ENCODE data around the gene CGB7. TPM values are rescaled to one million over a fixed set of nuclear protein-coding genes. Genes with fewer than 3 reads are reported as not detected.

The CGB7 gene
- total RNA-seq, 1 donor from 2014 or later = not detected

DNA sequence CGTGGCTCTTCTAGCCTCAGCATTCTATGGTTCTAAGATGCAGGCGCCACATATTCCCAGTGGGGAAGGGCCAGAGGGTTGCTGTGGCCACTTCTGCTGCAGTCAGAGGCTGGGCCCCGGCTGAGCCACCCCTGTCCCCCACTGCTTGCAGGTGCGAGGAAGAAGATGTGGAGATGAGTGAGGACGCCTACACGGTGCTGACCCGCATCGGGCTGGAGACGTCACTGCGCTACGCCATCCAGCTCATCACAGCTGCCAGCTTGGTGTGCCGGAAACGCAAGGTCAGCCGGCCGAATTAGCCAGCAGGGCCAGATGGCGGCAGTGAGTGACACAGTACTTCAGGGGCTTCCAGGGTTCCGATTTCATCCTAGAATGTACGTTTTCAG, 42.7 kb downstream of the CGB7 start:
- no peak for DNase-seq

DNA sequence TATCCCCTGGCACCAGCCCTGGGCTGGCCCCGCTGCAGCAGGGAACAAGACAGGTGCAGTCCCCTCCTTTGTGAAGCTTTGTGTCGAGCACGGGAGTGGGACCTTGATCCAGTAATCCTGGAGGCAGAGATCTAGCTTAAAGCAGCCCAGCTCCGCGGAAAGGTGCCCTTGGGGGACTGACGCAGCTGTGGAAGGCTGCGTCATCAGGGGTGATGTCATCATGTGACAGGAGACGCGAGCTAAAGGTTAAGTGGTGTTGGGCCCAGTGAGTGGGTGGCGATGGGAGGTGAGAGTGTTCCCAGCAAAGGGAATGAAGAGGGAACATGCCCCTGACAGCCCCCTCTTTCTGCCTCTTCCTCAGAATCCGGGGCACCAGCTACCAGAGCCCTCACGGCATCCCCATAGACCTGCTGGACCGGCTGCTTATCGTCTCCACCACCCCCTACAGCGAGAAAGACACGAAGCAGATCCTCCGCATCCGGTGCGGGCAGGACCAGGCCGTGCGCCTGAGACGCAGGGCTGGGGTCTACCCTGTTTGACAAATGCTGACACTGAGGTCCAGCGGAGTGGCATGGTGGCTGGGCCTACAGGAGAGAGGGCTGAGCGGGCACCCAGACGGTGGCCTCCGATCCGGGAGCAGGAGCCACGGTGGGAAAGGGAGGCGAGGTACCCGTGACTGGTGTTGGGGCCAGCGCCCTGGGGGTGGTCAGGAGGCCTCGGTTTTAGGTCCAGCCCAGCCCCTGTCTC, 43.3 kb downstream of the CGB7 start:
- no peak for DNase-seq

DNA sequence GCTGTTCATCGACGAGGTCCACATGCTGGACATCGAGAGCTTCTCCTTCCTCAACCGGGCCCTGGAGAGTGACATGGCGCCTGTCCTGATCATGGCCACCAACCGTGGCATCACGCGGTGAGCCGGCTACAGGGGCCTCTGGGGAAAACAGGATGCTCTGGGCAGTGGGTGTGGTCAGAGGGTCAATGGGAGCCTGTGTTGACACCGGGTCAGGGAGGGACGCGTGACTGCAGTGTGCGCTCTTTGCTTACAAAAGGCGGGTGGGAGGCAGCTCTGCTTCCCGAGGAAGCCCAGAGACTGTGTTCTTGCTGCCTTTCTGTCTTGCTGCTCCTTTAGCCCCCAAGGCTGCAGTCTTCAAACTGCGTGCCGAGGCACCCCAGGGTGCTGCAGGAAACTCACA, 46.4 kb downstream of the CGB7 start:
- DNase-seq = no peak

DNA sequence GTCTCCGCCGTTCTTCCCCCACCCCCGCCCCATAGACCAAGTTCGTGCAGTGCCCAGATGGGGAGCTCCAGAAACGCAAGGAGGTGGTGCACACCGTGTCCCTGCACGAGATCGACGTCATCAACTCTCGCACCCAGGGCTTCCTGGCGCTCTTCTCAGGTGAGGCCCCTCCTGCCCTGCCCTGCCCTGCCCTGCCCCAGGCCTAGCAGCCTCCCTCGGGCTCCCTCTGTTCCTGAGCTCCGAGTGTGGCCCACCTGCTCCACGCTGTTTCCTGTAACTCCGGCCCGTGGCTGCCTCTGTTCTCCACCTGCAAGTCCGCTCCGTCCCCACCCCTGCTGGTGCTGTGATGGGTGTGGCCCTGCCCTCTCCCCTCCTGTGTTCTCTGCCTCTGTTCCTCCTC, 47.1 kb downstream of the CGB7 start:
- no peak for DNase-seq

DNA sequence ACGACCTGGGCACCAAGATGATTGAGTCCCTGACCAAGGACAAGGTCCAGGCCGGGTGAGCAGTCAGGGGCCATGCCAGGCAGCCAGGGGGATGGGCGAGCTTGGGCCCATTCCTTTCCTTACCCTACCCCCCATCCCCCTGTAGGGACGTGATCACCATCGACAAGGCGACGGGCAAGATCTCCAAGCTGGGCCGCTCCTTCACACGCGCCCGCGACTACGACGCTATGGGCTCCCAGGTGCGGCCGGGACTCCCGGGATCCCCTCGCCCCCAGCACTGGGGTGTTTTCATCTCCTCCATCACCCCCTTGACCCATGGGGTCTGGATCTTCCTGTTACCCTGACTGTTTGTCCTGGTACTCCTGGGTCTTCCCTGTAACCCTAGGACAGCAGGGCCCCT, 47.7 kb downstream of the CGB7 start:
- no peak for DNase-seq

DNA sequence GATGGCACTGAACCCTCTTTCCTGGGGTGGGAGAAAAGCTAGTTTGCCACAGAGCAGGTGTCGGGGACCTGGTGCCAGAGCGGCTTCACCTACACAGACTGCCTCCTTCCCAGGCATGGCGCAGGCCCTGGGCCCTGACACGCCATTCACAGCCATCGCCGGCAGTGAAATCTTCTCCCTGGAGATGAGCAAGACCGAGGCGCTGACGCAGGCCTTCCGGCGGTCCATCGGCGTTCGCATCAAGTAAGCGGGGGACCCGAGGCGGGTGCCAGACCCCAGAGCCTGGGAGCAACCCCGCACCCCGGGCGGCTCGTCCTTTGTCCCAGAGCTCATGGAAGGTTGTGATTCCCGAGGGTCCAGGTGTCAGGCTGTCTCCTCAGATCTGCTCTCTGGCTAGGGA, 50.6 kb downstream of the CGB7 start:
- DNase-seq = no peak

DNA sequence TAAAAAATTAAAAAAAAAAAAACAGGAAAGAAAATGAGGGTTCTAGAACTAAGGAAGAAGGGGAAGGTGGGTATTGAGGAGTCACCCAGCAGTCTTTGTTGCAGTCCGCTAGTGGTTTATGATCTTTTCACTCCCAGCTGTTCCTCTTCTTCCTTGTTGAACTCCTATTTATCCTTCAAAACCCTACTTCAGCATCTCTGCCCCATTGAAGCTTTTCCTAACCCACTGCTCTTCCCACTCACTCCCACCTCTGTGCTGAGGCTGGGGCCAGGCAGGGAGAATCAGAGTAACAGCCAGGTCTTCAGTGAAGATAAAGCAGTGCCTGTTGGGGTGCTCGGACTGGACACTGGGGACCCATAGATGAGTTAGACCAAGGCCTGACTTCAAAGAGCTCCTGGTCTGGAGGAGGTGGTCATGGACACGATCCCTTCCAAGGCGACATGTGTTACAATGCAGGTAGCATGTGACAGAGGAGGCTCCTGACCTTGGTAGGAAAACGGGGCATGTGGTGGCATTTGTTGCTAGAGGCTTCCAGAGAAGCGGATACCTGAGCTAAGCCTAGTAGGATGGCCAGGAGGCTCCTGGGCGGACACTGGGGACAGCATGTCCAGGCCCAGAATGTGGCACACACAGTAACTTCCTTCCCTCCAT, 52.5 kb downstream of the CGB7 start:
- no peak for DNase-seq

Other genes with a start within 250 kb of the CGB7 start
- gene BCAT2, start 246.7 kb downstream of the CGB7 start, total RNA-seq = 40.7 and 56.7 TPM in 2 replicates
- 1.5 and 8.0 TPM in 2 replicates for gene HSD17B14, start 221.3 kb downstream of the CGB7 start, total RNA-seq
- 2.6 and 6.5 TPM in 2 replicates for gene PLEKHA4, start 189.1 kb downstream of the CGB7 start, total RNA-seq
- gene PPP1R15A, start 185.3 kb downstream of the CGB7 start, total RNA-seq = 39.2 and 59.6 TPM in 2 replicates
- gene TULP2, start 159.0 kb downstream of the CGB7 start, total RNA-seq = 0.34 TPM in 1 of 2 replicates, not detected in the other
- 167 and 333 TPM in 2 replicates for gene NUCB1, start 157.4 kb downstream of the CGB7 start, total RNA-seq
- not detected in 2 replicates for gene DHDH, start 124.0 kb downstream of the CGB7 start, total RNA-seq
- 96.8 and 134 TPM in 2 replicates for gene BAX, start 102.9 kb downstream of the CGB7 start, total RNA-seq
- 1,252 and 1,399 TPM in 2 replicates for gene FTL, start 92.4 kb downstream of the CGB7 start, total RNA-seq
- 14.8 and 28.8 TPM in 2 replicates for gene GYS1, start 64.4 kb downstream of the CGB7 start, total RNA-seq
- 172 and 278 TPM in 2 replicates for gene RUVBL2, start 63.9 kb downstream of the CGB7 start, total RNA-seq
- not detected in 2 replicates for gene LHB, start 40.7 kb downstream of the CGB7 start, total RNA-seq
- not detected in 2 replicates for gene CGB3, start 33.4 kb downstream of the CGB7 start, total RNA-seq
- not detected in 2 replicates for gene CGB2, start 25.9 kb downstream of the CGB7 start, total RNA-seq
- gene CGB1, start 20.9 kb downstream of the CGB7 start, total RNA-seq = not detected in 2 replicates
- gene CGB5, start 13.9 kb downstream of the CGB7 start, total RNA-seq = not detected in 2 replicates
- gene CGB8, start 8.6 kb downstream of the CGB7 start, total RNA-seq = not detected in 2 replicates
- not detected in 2 replicates for gene NTF4, start 7.1 kb upstream of the CGB7 start, total RNA-seq
- not detected in 2 replicates for gene KCNA7, start 14.9 kb upstream of the CGB7 start, total RNA-seq
- 142 and 166 TPM in 2 replicates for gene SNRNP70, start 27.7 kb upstream of the CGB7 start, total RNA-seq
- 0.56 and 0.68 TPM in 2 replicates for gene LIN7B, start 56.6 kb upstream of the CGB7 start, total RNA-seq
- gene C19orf73, start 61.4 kb upstream of the CGB7 start, total RNA-seq = 0.65 and 1.4 TPM in 2 replicates
- 4.0 and 12.9 TPM in 2 replicates for gene PPFIA3, start 61.8 kb upstream of the CGB7 start, total RNA-seq
- not detected in 2 replicates for gene HRC, start 97.6 kb upstream of the CGB7 start, total RNA-seq
- gene TRPM4, start 100.0 kb upstream of the CGB7 start, total RNA-seq = 20.9 and 25.7 TPM in 2 replicates

Data from dermis blood vessel endothelial cell (primary cell).